Psoas muscle (tissue), 8 donors: ENCODE measurements around the gene VDR. TPM values are rescaled to one million over a fixed set of nuclear protein-coding genes. Genes with fewer than 3 reads are reported as not detected.

Experiments
- ATAC-seq, 4 donors: fragments of 200-7000 bp; cut with Tn5 transposase; one replicate each; pipeline ENCODE4 v1.9.1; 2020; ENCODE audit warnings: moderate library complexity in 3 of 4, mild to moderate bottlenecking in 2 of 4
- DNase-seq, 2 donors: peaks; one replicate each; pipeline ENCODE4 v3.0.0-alpha.2; 2020
- H3K27ac ChIP-seq: fragments of 200-600 bp; one replicate; pipeline ENCODE4 v1.8.0; 2022
- H3K27me3 ChIP-seq, 3 donors: fragments of 200-600 bp in 1 of 3; one replicate each; pipeline versions ENCODE4 v1.6.1 to v1.8.0; 2013 to 2022; ENCODE audit warnings: low read length in 2 of 3, mild to moderate bottlenecking in 2 of 3, moderate library complexity in 1 of 3; ENCODE audit not compliant: insufficient read depth in 3 of 3
- H3K36me3 ChIP-seq, 2 donors: fragments of 200-600 bp in 1 of 2; one replicate each; pipeline versions ENCODE4 v1.6.1 to v1.8.0; 2013 to 2022; ENCODE audit warnings: low read depth in 1 of 2, mild to moderate bottlenecking in 1 of 2, moderate library complexity in 1 of 2; ENCODE audit not compliant: insufficient read depth in 1 of 2
- H3K4me1 ChIP-seq: fragments of 200-600 bp; one replicate; pipeline ENCODE4 v1.8.0; 2022
- H3K4me3 ChIP-seq: fragments of 200-600 bp; one replicate; pipeline ENCODE4 v1.8.0; 2022; ENCODE audit warnings: mild to moderate bottlenecking
- H3K9me3 ChIP-seq: fragments of 200-600 bp; one replicate; pipeline ENCODE4 v1.8.0; 2022
- CTCF ChIP-seq: fragments of 200-600 bp; IDR thresholded peaks from one replicate; pipeline ENCODE4 v1.8.0; 2022; ENCODE audit warnings: antibody characterized with exemption
- WGBS, 3 donors: extraction: QIAGEN DNeasy Blood & Tissue Kit; methylation state at CpG; one replicate each; pipeline versions ENCODE4 v1.1.6 to v1.1.7; 2013; 5-methylcytosine and 5-hydroxymethylcytosine counted together
- intact Hi-C, 2 donors: fragments of 100-400 bp; cut with DNase I; formaldehyde crosslinking; loops; one replicate each; pipeline versions ENCODE4 v1.11.0 to v1.14.2; 2022
- polyA plus RNA-seq, 3 donors: library from polyadenylated mRNA; stranded (reverse); fragments of 200-250 nt; gene quantifications; one replicate each; pipeline ENCODE4 v1.2.3, GENCODE V29; 2013
- total RNA-seq, 4 donors: library from RNA; stranded (reverse); fragmentation: NEBNext Ultra II Directional in 2 of 4; extraction: Animal tissue kit (Norgen Biotek cat#: 25700) in 2 of 4; gene quantifications; one replicate each; pipeline versions ENCODE4 v1.2.1 to v1.2.4, GENCODE V29; 2021 to 2023
- donor health status: healthy with polysubstance abuse.
- donor health status: DM: no; HTN: no; CAD: no; lungs with moderate emphysema.
- donor health status: Bipolar disorder and iron deficiency.
- donor health status: healthy.
- donor health status: DM: yes; HTN: yes; CAD: no.
- donor health status: DM: no; HTN: no; CAD: no.
- donor health status: DM: no; HTN: no; CAD: no.
- donor health status: DM: yes; HTN: yes; CAD: no.

The VDR gene
- total and polyA plus RNA-seq, 7 donors = 0.62 to 6.1 (median 3.0) TPM

GRCh38 chr12:47903151-47903611, 1.6 kb downstream of the VDR start:
- no peak for TF ChIP-seq CTCF
- H3K4me3 ChIP-seq = peak overlapping the region; percentile 73
- H3K9me3 ChIP-seq = no peaks in the 10 kb centered on the region
- 36 to 54% (median 42%) methylated on average over 3 of the region's 3 CpGs for WGBS, 3 donors
- H3K27ac ChIP-seq = no peak overlapping the region
- peaks cover 0 to 6% (median 2%) of the 10 kb centered on the region in 3 donors for H3K27me3 ChIP-seq
- no peak for ATAC-seq
- DNase-seq = peak in 1 of 2 donors; percentile 34
- intact Hi-C loops = no loop called here
- peaks cover 21% of the 10 kb centered on the region for H3K4me1 ChIP-seq
- H3K36me3 ChIP-seq = no peaks in the 10 kb centered on the region

DNA sequence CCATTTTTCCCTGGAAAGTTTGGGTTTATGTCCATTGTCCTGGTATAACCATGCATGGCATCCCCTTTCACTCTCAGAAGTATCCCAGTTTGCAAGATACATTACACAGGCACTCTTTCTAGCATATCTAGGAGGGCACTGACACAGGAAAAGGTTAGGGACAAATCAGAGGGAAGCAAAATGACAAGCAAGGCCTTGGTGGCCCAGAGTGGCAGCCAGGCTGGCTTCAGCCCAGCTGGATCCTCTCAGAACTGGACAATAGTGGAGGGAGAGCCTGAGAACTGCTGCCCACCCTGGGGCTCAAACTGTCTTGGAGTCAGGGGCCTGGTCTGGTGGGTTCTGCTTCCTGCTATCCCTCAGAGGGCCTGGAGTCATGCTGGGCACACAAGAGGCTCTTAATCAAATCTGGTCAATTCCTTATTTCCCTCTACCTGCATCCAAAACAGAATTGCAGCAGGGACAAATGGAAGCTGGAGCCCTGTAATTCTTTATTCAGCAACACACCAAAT, 2.6 kb downstream of the VDR start:
- Histone ChIP-seq H3K36me3 (no peaks in the 10 kb centered on the region), H3K9me3 (no peaks in the 10 kb centered on the region), H3K4me1 (peaks cover 21% of the 10 kb centered on the region), H3K27me3 (peaks cover 0 to 6% (median 2%) of the 10 kb centered on the region in 3 donors), H3K27ac (no peak overlapping the region), H3K4me3 (no peak overlapping the region)
- ATAC-seq (no peak), DNase-seq (no peak)
- no peak for TF ChIP-seq CTCF
- intact Hi-C loops = no loop called here

GRCh38 chr12:47901718-47902093, 3.1 kb downstream of the VDR start:
- intact Hi-C loops = no loop called here
- no peak for ATAC-seq
- no peak overlapping the region for H3K4me3 ChIP-seq
- H3K36me3 ChIP-seq = no peaks in the 10 kb centered on the region
- H3K27me3 ChIP-seq = peaks cover 0 to 6% (median 2%) of the 10 kb centered on the region in 3 donors
- WGBS, 3 donors = 84 to 87% (median 85%) methylated on average over 6 of the region's 6 CpGs
- peaks cover 21% of the 10 kb centered on the region for H3K4me1 ChIP-seq
- TF ChIP-seq CTCF = no peak
- no peak for DNase-seq
- H3K27ac ChIP-seq = no peak overlapping the region
- H3K9me3 ChIP-seq = no peaks in the 10 kb centered on the region

DNA sequence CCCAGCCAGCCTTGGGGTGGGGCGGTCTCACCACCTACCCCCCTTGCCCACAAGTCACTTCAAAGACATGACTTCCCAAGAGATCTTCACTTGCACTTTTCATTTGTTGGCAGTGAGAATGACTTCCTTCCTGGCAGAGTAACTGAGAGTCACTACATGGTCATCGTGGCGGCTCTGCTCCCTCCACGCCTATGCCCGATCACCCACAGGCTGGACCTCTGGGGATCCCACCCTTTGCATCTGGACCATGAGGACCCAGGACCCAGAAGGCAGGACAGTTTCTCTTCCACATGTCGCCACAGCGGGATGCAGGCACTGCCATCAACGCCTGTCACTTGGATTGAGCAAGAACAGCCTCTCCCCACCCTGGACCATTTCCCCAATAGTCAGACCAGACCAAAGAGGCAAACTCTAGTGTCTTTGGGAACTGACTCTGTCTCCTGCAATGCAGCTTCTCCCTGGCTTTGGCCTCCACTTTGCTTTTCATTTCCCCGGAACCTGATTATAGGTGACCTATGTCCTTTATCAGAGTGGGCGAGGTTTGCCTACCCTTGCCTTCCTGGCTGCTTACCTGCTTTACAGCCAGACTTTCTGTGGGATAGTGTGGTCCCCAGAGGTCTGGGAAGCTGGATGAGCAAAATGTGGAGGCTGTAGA, 3.6 kb downstream of the VDR start:
- no peak for ATAC-seq
- Histone ChIP-seq H3K27me3 (peaks cover 0 to 6% (median 2%) of the 10 kb centered on the region in 3 donors), H3K27ac (no peak overlapping the region), H3K9me3 (no peaks in the 10 kb centered on the region), H3K4me3 (no peak overlapping the region), H3K36me3 (no peaks in the 10 kb centered on the region), H3K4me1 (peaks cover 21% of the 10 kb centered on the region)
- no peak for TF ChIP-seq CTCF
- DNase-seq = no peak
- 89 to 91% (median 90%) methylated on average over 10 of the region's 10 CpGs for WGBS, 3 donors
- intact Hi-C loops = no loop called here
